ENCODE results near the gene ZBTB17. TPM values are rescaled to one million over a fixed set of nuclear protein-coding genes. Genes with fewer than 3 reads are reported as not detected.
A peak's percentile ranks its signal among the peaks of the same experiment; 100 is the strongest.
"Not testable (repeated sequence)": the region's sequence is repeated elsewhere in the genome, so short reads cannot be mapped to it uniquely, and the experiment has no call there.

ZBTB17 gene
- total RNA-seq, 1 donor from 2014 or later, result 51.5 TPM

- peaks cover 8% of the 10 kb centered on the region for H3K36me3 Mint-ChIP-seq (ENCODE audit: low read depth)
- TF ChIP-seq, protein P1, sequence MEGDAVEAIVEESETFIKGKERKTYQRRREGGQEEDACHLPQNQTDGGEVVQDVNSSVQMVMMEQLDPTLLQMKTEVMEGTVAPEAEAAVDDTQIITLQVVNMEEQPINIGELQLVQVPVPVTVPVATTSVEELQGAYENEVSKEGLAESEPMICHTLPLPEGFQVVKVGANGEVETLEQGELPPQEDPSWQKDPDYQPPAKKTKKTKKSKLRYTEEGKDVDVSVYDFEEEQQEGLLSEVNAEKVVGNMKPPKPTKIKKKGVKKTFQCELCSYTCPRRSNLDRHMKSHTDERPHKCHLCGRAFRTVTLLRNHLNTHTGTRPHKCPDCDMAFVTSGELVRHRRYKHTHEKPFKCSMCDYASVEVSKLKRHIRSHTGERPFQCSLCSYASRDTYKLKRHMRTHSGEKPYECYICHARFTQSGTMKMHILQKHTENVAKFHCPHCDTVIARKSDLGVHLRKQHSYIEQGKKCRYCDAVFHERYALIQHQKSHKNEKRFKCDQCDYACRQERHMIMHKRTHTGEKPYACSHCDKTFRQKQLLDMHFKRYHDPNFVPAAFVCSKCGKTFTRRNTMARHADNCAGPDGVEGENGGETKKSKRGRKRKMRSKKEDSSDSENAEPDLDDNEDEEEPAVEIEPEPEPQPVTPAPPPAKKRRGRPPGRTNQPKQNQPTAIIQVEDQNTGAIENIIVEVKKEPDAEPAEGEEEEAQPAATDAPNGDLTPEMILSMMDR (conservative IDR thresholded peaks at IDR 0.05), result no peak
- H3K4me1 Mint-ChIP-seq, result no peaks in the 10 kb centered on the region
- no peak overlapping the region for H3K27ac Mint-ChIP-seq (ENCODE audit: unreplicated experiment)
- H3K27me3 Mint-ChIP-seq (ENCODE audit: low read depth), result no peaks in the 10 kb centered on the region
- no peak overlapping the region for H3K4me3 Mint-ChIP-seq
- H3K9me3 Mint-ChIP-seq, result no peaks in the 10 kb centered on the region
- DNase-seq (ENCODE audit: low read depth, low spot score), result no peak
Observed at GRCh38 chr1:15918962-15919715, 56.8 kb downstream of the ZBTB17 start.

DNA sequence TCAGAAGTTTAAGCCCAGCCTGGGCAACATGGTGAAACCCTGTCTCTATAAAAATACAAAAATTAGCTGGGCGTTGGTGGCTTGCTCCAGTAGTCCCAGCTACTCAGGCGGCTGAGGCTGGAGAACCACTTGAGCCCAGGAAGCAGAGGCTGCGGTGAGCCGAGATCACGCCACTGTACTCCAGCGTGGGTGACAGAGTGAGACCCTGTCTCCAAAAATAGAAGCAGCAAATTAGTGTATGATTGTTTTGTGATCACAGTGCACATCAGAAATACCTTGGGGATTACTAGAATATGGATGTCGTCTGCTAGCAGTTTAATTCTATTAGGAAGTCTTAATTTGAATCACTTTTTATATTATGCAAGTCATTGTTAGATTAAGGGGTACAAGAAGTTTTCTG is 59.0 kb downstream of the ZBTB17 start:
- Mint-ChIP-seq H3K36me3 (ENCODE audit: low read depth) (peaks cover 5% of the 10 kb centered on the region), H3K4me3 (no peak overlapping the region), H3K27ac (ENCODE audit: unreplicated experiment) (no peak overlapping the region), H3K9me3 (no peaks in the 10 kb centered on the region), H3K4me1 (no peaks in the 10 kb centered on the region), H3K27me3 (ENCODE audit: low read depth) (no peaks in the 10 kb centered on the region)
- no peak for DNase-seq (ENCODE audit: low read depth, low spot score)
- TF ChIP-seq, protein P1 (conservative IDR thresholded peaks at IDR 0.05), result no peak

DNA sequence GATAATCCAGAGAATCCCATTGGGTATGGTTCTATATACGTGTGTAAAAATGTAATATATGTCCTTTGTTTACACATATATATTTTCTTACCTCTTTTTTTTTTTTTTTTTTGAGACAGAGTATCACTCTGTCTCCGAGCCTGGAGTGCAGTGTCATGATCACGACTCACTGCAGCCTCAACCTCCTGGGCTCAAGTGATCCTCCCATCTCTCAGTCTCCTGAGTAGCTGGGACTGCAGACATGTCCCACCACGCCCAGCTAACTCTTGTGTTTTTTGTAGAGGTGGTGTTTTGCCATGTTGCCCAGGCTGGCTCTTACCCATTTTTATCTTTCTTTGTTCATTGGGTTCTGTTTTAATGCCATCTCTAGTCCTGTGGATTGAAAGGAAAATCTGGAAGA is 59.5 kb downstream of the ZBTB17 start:
- Mint-ChIP-seq H3K36me3 (ENCODE audit: low read depth) (peaks cover 8% of the 10 kb centered on the region), H3K4me1 (no peaks in the 10 kb centered on the region), H3K27ac (ENCODE audit: unreplicated experiment) (peak overlapping the region; percentile 88), H3K4me3 (no peak overlapping the region), H3K27me3 (ENCODE audit: low read depth) (no peaks in the 10 kb centered on the region), H3K9me3 (no peaks in the 10 kb centered on the region)
- TF ChIP-seq, protein P1 (conservative IDR thresholded peaks at IDR 0.05), result no peak
- DNase-seq (ENCODE audit: low read depth, low spot score), result no peak

- Mint-ChIP-seq H3K4me3 (no peak overlapping the region), H3K27me3 (ENCODE audit: low read depth) (no peaks in the 10 kb centered on the region), H3K36me3 (ENCODE audit: low read depth) (peaks cover 11% of the 10 kb centered on the region), H3K9me3 (no peaks in the 10 kb centered on the region), H3K27ac (ENCODE audit: unreplicated experiment) (no peak overlapping the region), H3K4me1 (no peaks in the 10 kb centered on the region)
- TF ChIP-seq, protein P1 (conservative IDR thresholded peaks at IDR 0.05), result no peak
- no peak for DNase-seq (ENCODE audit: low read depth, low spot score)
Observed at GRCh38 chr1:15915991-15916390, 59.9 kb downstream of the ZBTB17 start.

- not testable (repeated sequence) for DNase-seq (ENCODE audit: low read depth, low spot score); H3K4me1 Mint-ChIP-seq; H3K9me3 Mint-ChIP-seq; H3K27ac Mint-ChIP-seq (ENCODE audit: unreplicated experiment); H3K4me3 Mint-ChIP-seq; H3K27me3 Mint-ChIP-seq (ENCODE audit: low read depth)
- H3K36me3 Mint-ChIP-seq (ENCODE audit: low read depth), result peaks cover 18% of the 10 kb centered on the region
Observed at GRCh38 chr1:15913607-15914006, 62.3 kb downstream of the ZBTB17 start.

- TF ChIP-seq, protein P1 (conservative IDR thresholded peaks at IDR 0.05), result no peak
- Mint-ChIP-seq H3K27me3 (ENCODE audit: low read depth) (no peaks in the 10 kb centered on the region), H3K9me3 (no peaks in the 10 kb centered on the region), H3K27ac (ENCODE audit: unreplicated experiment) (no peak overlapping the region), H3K4me3 (no peak overlapping the region), H3K4me1 (no peaks in the 10 kb centered on the region), H3K36me3 (ENCODE audit: low read depth) (peaks cover 18% of the 10 kb centered on the region)
- DNase-seq (ENCODE audit: low read depth, low spot score), result no peak
Observed at GRCh38 chr1:15911927-15912326, 64.0 kb downstream of the ZBTB17 start.

Measured in neural crest cell (in vitro differentiated cells).